Testis (tissue), 3 donors: Measurements from ENCODE around the gene HSPA1B. TPM values are rescaled to one million over a fixed set of nuclear protein-coding genes. Genes with fewer than 3 reads are reported as not detected.
"Not testable (repeated sequence)": the region's sequence is repeated elsewhere in the genome, so short reads cannot be mapped to it uniquely, and the experiment has no call there.

Source experiments
- DNase-seq: peaks from one replicate; pipeline ENCODE4 v3.0.0-alpha.2; 2019
- H3K27ac ChIP-seq, 2 donors: fragments of 200-600 bp; sonication (generic); one replicate each; pipeline ENCODE4 v1.5.1; 2019
- H3K27me3 ChIP-seq: fragments of 200-600 bp; sonication (generic); one replicate; pipeline ENCODE4 v1.5.1; 2019
- H3K36me3 ChIP-seq: fragments of 200-600 bp; sonication (generic); one replicate; pipeline ENCODE4 v1.5.1; 2017; ENCODE audit warnings: low read depth; ENCODE audit errors: missing control alignments
- H3K4me1 ChIP-seq: fragments of 200-600 bp; sonication (generic); one replicate; pipeline ENCODE4 v1.5.1; 2019
- H3K4me3 ChIP-seq, 2 donors: fragments of 200-600 bp; sonication (generic); one replicate each; pipeline ENCODE4 v1.5.1; 2017 to 2019
- H3K9me3 ChIP-seq: fragments of 200-600 bp; sonication (generic); one replicate; pipeline ENCODE4 v1.5.1; 2017
- CTCF ChIP-seq, 3 experiments: fragments of 450-650 bp in 2 of 3; fragments of 200-600 bp in 1 of 3; sonication (generic) in 1 of 3; IDR thresholded peaks; one replicate each; pipeline ENCODE4 v1.5.1; 2016 to 2019; ENCODE audit warnings: antibody characterized with exemption in 3 of 3, mild to moderate bottlenecking in 2 of 3, moderate library complexity in 1 of 3
- POLR2A ChIP-seq: fragments of 450-650 bp; IDR thresholded peaks from one replicate; pipeline ENCODE4 v1.6.1; 2017; ENCODE audit warnings: antibody characterized with exemption, mild to moderate bottlenecking, moderate library complexity
- WGBS, 2 donors: methylation state at CpG; one replicate each; pipeline ENCODE4 v1.1.5; 2018; 5-methylcytosine and 5-hydroxymethylcytosine counted together
- intact Hi-C: fragments of 100-400 bp; cut with DNase I; formaldehyde crosslinking; loops from one replicate; pipeline ENCODE4 v1.15.1; 2023; ENCODE audit warnings: low total_unique reads
- polyA plus RNA-seq: library from polyadenylated mRNA; stranded (reverse); fragments of 350-450 nt; fragmentation: Illumina TruSeq; extraction: RNeasy Lipid Tissue Mini Kit (QIAGEN cat#74804); gene quantifications from one replicate; pipeline ENCODE4 v1.2.3, GENCODE V29; 2014; ENCODE audit warnings: low read depth, low replicate concordance; ENCODE audit not compliant: insufficient read depth
- total RNA-seq, 2 donors: library from RNA; depleted of rRNA; stranded (reverse); fragments of >200 nt; gene quantifications; one replicate each; pipeline ENCODE4 v1.2.3, GENCODE V29; 2016

HSPA1B gene
- total and polyA plus RNA-seq, 3 donors from 2014 or later = 127 to 204 (median 167) TPM

DNA sequence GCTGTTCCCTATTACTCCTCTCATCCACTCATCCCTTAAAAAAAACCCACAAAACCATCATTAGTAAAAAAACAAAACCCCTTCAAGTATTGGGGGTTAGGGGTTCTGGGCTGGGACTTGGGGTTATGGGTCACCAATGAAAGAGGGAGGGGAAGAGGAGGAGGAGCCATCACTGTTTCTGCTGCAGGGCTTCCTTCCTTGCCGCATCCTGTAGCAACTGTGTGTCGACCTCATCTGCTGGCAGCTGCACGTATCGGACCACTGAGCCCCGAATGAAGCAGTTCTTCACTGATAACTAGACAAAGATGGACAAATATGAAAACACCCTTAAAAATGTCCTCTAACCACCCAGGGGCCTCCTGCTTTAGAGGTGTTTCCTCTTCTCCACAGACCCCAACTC is 29.9 kb upstream of the HSPA1B start:
- Histone ChIP-seq H3K27ac (no peak overlapping the region), H3K36me3 (no peaks in the 10 kb centered on the region), H3K4me1 (peaks cover 13% of the 10 kb centered on the region), H3K4me3 (no peak overlapping the region), H3K27me3 (no peaks in the 10 kb centered on the region), H3K9me3 (no peaks in the 10 kb centered on the region)
- DNase-seq = no peak
- 53 to 58% methylated on average over 5 of the region's 5 CpGs for WGBS, 2 donors
- TF ChIP-seq POLR2A = no peak
- TF ChIP-seq CTCF (IDR thresholded peaks at IDR 0.05) = no peak
- intact Hi-C loops = no loop called here

- H3K9me3 ChIP-seq = no peaks in the 10 kb centered on the region
- TF ChIP-seq POLR2A (no peak), CTCF (IDR thresholded peaks at IDR 0.05) (no peak)
- WGBS, 2 donors = 91 to 95% methylated on average over 12 of the region's 12 CpGs
Measured at GRCh38 chr6:31799781-31800180, 27.8 kb upstream of the HSPA1B start.

GRCh38 chr6:31801031-31801927 is 26.3 kb upstream of the HSPA1B start:
- H3K9me3 ChIP-seq, DNase-seq, H3K27me3 ChIP-seq, H3K36me3 ChIP-seq, intact Hi-C loops, H3K27ac ChIP-seq, H3K4me1 ChIP-seq, H3K4me3 ChIP-seq: not testable (repeated sequence)
- WGBS, 2 donors = 89 to 94% methylated on average over 8 of the region's 8 CpGs

More at GRCh38 chr6:31799781-31800180, 27.8 kb upstream of the HSPA1B start:
- peaks cover 6% of the 10 kb centered on the region for H3K4me1 ChIP-seq
- H3K4me3 ChIP-seq = no peak overlapping the region
- H3K36me3 ChIP-seq = no peaks in the 10 kb centered on the region
- intact Hi-C loops = no loop called here
- H3K27ac ChIP-seq = no peak overlapping the region
- DNase-seq = no peak
- no peaks in the 10 kb centered on the region for H3K27me3 ChIP-seq

DNA sequence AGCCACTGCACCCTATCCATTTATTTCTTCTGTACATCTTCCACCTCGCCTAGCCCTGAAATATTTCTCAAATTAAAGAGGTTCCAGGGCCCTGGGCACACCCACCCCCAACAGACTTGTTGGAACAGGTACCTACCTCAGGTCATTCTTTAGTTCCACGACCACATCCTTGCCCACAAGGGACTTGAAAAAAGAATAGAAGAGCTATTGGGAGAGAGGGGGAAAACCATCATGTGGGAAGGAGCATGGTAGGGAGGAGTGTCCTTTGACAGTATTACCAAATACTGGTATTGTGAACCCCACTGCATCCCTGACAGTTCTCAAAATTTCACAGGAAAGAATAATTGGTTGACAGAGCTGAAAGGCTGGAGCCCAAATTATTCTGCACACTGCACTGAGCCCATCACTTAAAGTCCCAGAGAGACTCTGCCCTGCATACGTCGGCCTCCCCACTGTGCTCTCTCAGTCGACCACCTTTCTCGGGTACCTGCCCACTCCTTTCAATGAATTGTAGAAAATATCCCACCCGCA is 21.5 kb upstream of the HSPA1B start:
- Histone ChIP-seq H3K36me3 (no peaks in the 10 kb centered on the region), H3K4me1 (peaks cover 8% of the 10 kb centered on the region), H3K4me3 (peak overlapping the region; percentile 72 to 84), H3K27me3 (no peaks in the 10 kb centered on the region), H3K9me3 (no peaks in the 10 kb centered on the region), H3K27ac (peak overlapping the region; percentile 97)
- intact Hi-C loops = no loop called here
- DNase-seq = no peak
- TF ChIP-seq CTCF (IDR thresholded peaks at IDR 0.05) (no peak), POLR2A (no peak)
- 8 to 13% methylated on average over 7 of the region's 7 CpGs for WGBS, 2 donors

- WGBS, 2 donors = 0 to 1% methylated on average over 36 to 51 of the region's 51 CpGs
Measured at GRCh38 chr6:31806470-31807272, 20.9 kb upstream of the HSPA1B start, which contains the start of gene LSM2. Gene LSM2, minus strand, starts transcription at chr6:31806966. Its CDS starts 209 bp downstream, at chr6:31806757.

GRCh38 chr6:31808599-31808998 is 18.9 kb upstream of the HSPA1B start:
- H3K36me3 ChIP-seq, intact Hi-C loops, H3K27ac ChIP-seq, DNase-seq, H3K4me3 ChIP-seq, H3K9me3 ChIP-seq, H3K27me3 ChIP-seq, H3K4me1 ChIP-seq: not testable (repeated sequence)
- 87 to 94% methylated on average over 10 of the region's 10 CpGs for WGBS, 2 donors

More at GRCh38 chr6:31806470-31807272, 20.9 kb upstream of the HSPA1B start, which contains the start of gene LSM2:
- Histone ChIP-seq H3K4me1 (peaks cover 8% of the 10 kb centered on the region), H3K36me3 (no peaks in the 10 kb centered on the region), H3K27ac (peak within 1 kb of the TSS; percentile 97), H3K9me3 (no peaks in the 10 kb centered on the region), H3K27me3 (no peaks in the 10 kb centered on the region), H3K4me3 (peak within 1 kb of the TSS; percentile 72 to 84)
- peak; percentile 98 for DNase-seq
- intact Hi-C loops = no loop called here
- TF ChIP-seq POLR2A (peak; percentile 63), CTCF (IDR thresholded peaks at IDR 0.05) (peak in 1 of 3 experiments; percentile 29)
